GM18909 (cell line): Measurements from ENCODE around the gene CTAGE6.
"Not testable (repeated sequence)": the region's sequence is repeated elsewhere in the genome, so short reads cannot be mapped to it uniquely, and the experiment has no call there.

Source experiments
- ATAC-seq: cut with Tn5 transposase; IDR thresholded peaks from one replicate; pipeline ENCODE4 v1.9.1; 2021; ENCODE audit warnings: mild to moderate bottlenecking; ENCODE audit not compliant: unreplicated experiment, poor library complexity

Gene CTAGE6, protein sequence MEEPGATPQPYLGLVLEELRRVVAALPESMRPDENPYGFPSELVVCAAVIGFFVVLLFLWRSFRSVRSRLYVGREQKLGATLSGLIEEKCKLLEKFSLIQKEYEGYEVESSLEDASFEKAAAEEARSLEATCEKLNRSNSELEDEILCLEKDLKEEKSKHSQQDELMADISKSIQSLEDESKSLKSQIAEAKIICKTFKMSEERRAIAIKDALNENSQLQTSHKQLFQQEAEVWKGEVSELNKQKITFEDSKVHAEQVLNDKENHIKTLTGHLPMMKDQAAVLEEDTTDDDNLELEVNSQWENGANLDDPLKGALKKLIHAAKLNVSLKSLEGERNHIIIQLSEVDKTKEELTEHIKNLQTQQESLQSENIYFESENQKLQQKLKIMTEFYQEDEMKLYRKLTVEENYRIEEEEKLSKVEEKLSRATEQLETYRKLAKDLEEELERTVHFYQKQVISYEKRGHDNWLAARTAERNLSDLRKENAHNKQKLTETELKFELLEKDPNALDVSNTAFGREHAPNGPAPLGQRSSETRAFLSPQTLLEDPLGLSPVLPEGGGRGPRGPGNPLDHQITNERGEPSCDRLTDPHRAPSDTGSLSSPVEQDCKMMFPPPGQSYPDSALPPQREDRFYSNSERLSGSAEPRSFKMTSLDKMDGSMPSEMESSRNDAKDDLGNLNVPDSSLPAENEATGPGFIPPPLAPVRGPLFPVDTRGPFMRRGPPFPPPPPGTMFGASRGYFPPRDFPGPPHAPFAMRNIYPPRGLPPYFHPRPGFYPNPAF

DNA sequence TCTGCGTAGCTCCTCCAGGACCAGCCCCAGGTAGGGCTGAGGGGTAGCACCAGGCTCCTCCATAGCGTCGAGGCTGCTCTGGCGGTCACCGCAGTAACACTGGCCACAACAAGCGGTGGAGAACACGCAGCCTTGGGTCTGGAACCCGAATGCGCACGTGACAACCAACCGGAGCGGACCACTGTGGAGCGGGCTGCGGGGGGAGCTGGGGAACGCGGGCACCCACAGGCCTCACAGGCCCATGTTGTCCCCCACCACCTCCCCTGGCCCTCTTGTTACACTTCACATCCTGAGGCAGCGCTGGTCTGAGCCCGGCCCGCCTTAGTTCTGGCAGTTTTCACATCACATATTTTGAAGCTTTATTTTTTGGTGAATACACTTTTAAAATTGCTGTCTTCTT lies at the start of gene CTAGE6:
TSS of gene CTAGE6 (minus strand) at position 101 of the 400 bp plus-strand sequence. CDS start at position 63, 38 bp downstream.
- ATAC-seq, result not testable (repeated sequence)

DNA sequence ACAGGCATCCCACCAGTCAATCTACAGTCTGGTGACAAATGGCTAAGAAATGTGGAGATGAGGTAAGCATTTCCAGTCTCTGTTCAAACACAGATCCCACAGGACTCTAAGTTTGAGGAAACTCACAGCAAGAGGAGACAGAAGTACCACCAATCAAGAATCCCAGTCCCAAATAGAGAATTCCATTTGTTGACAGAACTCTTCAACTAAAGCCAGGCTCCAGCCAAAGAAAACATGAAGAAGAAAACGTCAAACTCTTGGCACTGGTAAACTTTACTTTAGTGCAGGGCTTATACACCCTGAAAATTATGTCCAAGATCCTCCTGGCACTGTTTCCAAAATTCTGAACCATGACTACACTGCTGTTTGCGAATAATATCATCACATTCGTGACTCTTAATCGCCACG lies 49.2 kb upstream of the CTAGE6 start:
- not testable (repeated sequence) for ATAC-seq

DNA sequence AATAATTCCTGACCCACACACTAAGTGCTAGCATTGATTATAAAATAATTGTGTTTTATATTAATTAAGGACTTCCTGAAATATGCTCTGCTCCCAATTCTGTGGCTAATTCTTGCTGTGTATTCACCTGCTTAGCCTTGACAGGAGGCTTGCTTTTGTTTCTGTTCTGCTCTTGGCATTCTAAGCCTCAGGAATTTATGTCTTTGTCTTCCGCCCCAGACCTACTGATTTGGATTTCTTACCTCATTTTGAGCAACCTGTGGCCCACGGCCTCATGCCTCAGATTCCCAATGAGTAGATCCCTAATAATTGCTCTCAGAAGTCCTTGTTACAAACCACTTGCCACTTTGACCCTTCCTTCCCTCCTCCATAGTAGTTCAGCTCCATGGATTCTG lies 40.4 kb upstream of the CTAGE6 start:
- ATAC-seq, result not testable (repeated sequence)

DNA sequence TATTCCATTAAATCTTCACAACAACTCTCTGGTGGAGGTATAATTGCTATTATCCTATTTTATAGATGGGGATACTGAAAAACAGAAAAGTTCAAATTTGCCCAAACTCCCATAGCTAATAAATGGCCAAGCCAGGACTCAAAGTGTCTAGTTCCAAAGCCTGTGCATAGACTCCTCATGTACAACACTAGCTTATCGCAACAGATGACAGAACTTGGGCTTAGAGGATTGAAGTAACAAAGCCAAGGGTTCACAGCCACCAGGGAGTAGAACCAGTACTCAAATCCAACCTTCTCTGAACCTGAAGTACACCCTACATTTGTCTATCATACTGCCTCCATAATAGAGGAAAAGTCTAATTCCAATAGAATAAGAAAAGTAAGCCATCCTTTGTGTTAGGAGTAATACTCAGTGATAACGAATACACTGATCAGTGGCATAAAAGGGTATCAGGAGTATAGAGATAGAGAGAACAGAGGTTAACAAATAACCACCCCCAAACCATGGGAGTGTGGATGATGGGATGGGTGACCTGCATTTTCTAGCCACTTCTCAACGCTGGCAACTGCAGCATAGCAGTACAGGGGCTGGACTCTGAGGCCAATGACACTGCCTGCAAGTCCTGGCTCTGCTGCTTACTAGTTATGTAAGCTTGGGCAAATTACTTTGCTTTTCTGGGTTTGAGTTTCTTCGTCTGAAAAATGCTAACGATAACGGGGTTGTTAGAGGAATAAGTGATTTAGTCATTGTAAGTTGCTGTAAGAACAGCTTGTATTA lies 39.8 kb upstream of the CTAGE6 start:
- ATAC-seq, result not testable (repeated sequence)

DNA sequence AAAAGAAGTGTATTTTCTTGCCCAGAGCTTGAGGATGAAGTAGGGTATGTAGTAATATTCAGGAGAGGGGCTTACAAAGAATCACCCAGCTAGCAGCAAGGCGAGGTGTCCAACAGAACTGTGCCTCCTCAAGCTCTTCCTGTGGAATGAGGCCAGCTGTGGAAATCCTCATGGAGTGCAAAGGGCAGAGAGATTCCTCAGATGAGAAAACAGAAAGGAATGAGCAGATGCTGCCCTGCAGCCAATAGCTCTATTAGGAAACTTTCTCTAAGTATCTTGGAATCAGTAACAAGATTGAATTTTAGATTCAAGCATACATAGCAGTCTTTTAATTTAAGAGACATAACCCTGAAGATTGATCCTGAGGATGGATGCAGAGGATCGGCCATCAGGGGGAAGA lies 38.2 kb upstream of the CTAGE6 start:
- not testable (repeated sequence) for ATAC-seq

DNA sequence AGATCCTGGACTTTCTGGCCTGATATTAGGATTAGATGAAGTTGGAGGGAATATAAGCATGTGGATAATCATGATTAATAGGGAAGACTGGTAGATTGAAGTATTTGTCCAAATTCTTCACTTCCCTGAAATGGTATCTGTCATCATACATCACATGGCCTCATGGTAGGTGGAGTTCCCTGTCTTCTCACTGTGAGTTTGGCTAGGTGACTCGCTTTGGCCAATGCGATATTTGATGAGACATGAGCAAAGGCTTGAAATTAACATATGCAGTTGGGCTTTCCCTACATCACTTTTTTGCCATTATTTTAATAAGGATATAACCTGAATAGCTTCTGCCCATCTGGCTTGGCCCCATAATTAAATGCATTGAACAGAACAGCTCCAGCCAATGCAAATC lies 35.1 kb upstream of the CTAGE6 start:
- not testable (repeated sequence) for ATAC-seq

DNA sequence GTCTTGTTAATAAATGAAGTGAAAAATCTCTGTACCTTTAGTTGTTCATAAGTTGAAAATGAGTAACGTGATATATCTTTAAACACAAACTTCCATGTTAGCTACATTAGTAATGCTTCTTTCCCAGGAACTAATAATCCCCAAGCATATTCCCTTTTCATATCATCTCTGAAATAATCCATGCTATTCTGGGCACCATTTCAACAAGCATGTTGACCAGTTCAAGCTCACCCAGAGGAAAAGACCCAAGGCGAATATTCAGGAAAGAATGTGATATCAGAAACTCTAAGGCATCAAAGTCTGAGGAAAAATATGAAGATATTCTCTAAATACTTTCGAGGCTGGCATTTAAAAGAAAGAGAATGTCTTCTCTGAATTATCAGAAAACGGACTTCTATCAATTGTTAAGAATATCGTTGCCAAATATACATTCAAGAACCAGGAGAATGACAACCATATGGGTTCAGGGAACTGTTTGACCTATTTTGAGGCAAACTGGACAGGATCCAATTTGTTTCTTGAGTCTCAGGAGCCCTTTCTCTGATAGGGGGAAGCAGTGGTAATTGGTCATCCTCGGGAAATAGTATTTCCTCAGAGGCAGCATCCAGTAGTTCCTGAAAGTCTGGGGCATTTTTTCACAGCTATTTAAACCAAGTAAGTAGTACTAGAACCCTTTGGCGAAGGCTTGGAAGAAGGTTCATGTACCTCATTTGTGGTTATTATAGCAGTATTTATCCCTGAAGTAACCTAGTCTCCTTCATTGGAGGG lies 28.1 kb upstream of the CTAGE6 start:
- ATAC-seq, result not testable (repeated sequence)

DNA sequence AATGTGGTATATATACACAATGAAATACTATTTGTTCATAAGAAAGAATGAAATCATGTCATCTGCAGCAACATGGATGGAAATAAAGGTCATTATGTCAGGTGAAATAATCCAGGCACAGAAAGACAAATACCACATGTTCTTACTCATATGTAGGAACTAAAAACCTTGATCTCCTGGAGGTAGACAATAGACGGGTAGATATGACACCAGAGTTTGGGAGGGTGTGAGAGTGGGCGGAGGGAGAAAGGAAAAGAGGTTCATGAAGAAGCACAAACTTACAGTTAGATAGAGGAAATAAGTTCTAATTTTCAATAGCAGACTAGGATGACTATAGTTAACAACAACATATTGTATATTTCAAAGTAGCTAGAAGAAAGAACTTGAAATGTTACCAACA lies 22.1 kb upstream of the CTAGE6 start:
- ATAC-seq, result not testable (repeated sequence)

DNA sequence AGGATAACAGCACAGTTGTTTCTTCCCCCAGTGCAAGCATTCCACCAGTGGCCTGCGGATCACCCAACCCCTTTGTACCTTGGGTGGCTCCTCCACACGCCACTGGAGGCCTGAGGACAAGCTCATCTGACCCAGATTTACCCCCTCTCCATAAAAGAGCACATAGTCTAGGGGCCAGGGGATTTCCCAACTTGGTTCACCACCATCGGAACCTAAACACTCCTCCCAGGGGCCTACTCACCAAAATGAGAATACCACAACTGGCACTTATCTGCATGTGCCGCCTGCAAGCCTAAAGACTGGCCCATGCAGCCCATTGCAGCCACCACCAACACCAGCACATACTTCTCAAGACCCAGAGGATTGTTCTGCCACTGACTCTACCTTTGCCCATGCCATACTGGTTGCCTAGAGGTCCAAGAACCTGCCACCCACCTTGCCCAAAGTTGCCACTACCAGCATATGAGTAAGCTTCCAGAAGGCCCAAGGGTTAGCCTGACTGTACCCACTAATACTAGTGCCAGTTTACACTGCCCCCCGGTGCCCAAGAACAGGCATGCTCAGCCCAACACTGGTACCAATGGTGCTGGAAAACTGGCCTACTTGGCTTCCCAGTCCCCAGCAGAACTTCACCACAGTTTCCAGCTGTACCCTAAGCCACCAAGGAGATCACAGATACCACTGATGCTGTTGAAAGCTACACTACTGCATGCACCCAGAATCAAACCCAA lies 15.4 kb upstream of the CTAGE6 start:
- not testable (repeated sequence) for ATAC-seq

DNA sequence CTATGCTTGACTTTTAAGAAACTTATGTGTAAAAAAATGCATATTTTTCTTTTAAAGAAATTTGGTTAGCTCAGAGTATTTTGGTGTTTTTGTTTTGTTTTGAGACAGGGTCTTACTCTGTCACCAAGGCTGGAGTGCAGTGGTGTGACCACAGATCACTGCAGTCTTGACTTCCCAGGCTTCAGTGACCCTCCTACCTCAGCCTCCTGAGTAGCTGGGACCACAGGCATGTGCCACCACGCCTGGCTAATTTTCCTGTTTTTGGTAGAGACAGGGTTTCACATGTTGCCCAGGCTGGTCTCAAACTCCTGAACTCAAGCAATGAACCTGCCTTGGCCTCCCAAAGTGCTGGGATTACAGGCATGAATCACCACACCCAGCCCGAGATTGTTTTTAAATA lies 10.0 kb upstream of the CTAGE6 start:
- ATAC-seq, result not testable (repeated sequence)

DNA sequence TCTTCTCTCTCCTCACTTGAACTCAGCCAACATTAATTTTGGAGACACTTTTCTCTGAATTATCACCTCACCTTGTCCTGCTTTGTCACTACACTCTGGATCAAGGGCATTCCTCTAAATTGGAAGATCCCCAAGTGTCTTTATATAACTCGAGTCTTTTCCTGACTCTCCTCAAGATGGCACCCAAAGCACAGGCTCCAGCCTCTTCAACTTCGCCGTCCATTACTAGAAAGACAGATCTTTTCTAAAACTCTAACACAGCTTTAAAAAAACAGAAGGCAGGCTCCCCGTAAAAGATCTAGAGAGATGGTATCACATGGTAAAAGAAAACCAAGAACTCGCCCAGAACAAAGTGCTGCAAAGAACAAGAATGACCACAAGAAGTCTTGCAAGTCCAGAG lies 8.2 kb upstream of the CTAGE6 start:
- not testable (repeated sequence) for ATAC-seq

DNA sequence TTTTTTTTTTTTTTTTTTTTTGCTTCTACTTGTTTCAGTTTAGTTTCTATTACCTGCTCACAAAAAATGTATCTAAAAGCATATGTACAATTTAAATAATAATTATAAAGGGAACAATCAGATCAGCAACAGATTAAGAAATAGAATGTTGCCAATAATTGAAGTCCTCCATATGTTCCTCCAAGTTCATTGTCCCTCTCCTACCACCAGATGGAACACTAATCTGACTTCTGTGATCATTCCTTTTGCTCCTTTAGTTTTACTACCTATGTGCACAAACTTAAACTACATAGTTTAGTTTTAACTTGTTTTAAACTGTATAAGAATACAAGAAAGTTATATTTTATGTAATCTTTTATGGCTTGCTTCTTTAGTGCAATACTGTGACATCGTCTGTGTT lies 5.6 kb upstream of the CTAGE6 start:
- ATAC-seq, result not testable (repeated sequence)

DNA sequence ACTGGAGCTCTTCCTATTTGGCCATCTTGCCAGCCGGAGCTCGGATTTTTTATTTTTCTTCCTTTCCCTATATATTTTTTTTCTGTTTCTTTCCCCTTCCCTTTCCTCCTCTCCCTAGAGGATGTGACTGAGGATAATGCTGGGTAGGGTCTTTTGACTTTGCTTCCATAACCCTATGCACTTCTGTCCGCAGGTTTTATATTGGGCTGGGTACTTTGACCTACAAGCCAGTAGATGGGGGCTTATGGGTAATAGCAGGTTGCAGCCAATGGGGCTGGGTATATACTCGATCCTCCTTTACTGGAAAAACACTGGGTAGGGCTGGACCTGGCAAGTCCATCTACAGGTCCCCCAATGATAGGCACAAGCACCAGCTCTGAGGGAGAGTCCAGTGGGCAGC lies 12.2 kb downstream of the CTAGE6 start:
- ATAC-seq, result not testable (repeated sequence)

DNA sequence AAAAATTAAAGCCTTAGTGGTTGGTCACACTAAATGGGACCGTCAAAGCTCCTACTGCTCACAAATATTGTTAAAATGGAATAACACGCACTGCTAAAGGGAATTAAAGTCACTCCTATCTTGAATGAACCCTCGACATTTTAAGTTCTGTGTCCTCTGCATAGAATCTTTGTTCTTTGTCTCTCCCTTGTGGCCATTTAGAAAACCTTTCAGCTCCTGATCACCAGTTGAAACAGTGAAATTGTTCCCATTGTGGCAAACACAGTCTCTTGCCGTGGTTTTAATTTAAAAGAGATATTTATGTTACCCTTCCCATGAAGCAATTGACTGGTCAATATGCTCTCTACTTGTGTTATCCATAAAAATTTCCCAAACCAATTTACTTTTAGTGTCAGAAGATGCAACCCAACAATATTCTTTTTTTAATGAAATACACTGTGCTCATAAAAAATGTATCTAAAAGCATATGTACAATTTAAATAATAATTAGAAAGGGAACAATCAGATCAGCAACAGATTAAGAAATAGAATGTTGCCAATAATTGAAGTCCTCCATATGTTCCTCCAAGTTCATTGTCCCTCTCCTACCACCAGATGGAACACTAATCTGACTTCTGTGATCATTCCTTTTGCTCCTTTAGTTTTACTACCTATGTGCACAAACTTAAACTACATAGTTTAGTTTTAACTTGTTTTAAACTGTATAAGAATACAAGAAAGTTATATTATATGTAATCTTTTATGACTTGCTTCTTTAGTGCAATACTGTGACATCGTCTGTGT lies 20.3 kb downstream of the CTAGE6 start:
- ATAC-seq, result peak; percentile 76

DNA sequence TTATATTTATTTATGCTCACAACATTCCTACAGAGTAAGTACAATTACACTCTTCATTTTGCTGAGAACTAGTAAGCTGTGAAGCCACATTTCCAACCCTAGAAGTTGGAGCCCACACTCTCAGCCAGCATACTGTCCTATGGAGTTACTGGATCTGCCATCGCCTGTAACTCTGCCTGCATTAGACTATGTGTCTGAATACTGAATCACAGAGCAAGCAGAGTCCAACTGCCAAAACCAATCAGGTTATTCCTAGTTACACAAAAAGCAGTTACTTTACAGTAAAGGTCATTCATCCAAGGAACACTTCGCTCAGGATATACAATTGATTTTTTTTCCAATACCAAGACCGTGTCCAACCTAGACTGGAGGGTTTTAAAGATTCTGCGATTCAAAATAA lies 21.5 kb downstream of the CTAGE6 start:
- ATAC-seq, result no peak

DNA sequence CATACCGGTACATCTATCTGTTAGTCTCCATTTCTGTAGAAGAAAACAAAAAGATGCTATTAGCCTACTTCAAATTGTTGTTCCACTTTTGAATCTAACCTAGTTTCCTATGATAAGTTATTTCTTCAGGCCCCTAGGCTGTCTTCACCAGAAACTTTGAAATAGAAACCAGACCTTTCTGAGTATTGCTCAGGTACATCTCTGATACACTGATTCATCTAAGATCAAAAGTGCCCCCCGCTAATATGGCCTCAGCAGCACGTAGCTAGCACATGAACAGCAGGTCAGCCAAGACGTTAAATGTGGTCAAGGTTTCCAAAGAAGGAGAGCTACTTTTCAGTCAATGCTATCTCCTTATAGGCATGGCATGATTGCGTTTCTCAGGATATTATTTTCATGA lies 23.6 kb downstream of the CTAGE6 start:
- no peak for ATAC-seq

DNA sequence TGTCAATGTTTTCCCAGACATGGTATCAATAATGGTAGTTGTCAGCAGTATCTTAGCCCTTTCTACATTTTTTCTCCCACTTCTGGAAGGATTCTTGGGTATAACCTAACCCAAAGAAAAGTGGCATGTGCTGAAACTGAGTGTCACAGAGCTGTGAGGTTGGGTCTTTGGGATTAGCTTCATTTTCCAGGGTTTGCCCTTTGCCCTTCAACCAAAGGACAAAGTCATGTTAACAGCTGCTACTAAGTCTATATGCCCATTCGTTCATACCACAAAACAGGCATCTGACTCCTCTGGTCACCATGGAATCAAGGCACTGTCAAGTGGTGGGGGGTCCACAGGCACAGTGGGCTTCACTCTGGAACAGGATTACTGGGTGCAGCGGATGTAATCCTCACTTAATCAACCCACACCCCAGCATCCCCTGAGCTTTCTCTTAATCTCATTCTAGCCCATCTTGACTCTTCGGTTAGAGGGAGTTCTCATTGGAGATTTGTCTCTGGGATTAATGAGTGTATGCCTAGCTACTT lies 29.1 kb downstream of the CTAGE6 start:
- ATAC-seq, result no peak

DNA sequence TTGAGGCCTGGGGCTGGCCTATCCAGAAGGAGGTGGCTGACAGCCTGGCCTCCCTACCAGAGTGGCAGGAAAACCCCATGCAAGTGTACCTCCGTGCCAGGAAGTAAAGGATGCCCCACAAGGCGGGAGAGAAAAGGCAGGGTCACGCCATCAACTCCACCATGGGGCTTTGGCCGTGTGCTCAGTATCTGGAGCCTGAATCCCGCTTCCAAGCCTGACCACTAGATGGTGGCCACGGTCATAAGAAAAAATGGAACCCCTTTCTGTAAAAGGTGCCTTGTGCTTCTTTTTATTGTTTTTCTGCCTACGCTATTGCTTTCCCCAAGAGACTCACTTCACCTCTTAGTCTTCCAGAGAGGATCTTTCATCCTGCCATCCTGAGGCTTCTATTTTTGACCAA lies 29.9 kb downstream of the CTAGE6 start:
- ATAC-seq, result peak; percentile 73
